CD4-positive, alpha-beta T cell treated with Interleukin-1 beta for 1 hour (primary cell): ENCODE data around the gene CLCF1.
"Not testable (repeated sequence)": the region's sequence is repeated elsewhere in the genome, so short reads cannot be mapped to it uniquely, and the experiment has no call there.

ENCODE experiments used
- DNase-seq, 2 donors: peaks; one replicate each; pipeline ENCODE4 v3.0.0-alpha.2; 2020 to 2022

Gene CLCF1

DNA sequence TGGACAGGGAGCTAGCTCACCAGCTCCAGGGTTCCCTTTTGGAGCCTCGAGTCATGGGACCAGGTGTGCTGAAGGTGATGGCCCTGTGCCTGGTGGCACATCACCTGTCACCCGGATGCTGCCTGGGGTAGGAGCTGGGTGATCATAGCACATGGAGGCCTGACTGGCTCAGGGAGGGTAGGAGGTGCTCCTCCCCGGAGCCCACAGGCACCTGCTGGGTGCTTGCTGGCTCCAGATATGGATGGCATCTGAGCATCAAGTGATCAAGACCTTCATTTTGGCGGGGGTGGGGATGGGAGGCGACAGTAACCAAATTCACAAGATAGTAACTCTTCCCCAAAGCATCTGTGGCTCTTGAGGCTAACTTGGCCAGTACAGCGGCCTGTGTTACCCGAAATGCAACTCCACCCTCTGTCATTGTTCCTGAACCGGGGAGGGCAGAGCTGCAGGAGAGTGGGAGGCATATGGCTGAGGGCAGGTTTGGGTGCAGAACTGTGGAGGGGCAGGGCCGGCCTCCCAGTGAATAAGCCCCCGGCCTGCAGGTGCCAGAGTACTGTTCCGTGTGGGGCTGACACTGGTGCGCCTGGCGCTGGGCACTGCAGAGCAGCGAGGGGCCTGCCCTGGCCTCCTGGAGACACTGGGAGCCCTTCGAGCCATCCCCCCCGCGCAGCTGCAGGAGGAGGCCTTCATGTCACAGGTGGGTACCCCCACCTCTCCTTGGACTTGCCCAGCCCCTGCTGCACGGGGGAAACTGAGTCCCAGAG is 35.2 kb upstream of the CLCF1 start:
- DNase-seq = peak in 1 of 2 donors; percentile 16

DNA sequence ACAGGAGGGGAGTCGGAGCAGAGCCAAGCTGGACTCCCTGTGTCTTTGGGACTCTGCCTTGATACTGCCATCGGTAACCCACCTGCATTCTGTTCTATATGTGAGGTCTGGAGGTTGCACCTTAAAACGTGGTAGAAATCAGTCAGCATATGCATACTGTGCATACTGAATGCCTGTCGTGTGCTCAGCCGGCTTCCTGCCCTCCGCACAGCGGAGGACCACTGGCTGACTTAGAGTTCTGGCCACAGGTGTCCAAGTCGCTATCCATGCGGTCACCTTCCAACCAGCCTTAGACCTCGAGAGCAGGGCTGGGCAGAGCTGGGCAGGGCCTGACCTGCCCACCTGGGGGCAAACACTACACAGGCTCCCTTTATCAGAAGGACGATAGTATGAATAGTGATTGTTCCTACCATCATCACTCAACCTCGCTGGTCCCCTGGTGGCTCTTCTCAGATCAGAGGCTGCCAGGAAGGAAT is 34.3 kb upstream of the CLCF1 start:
- no peak for DNase-seq

DNA sequence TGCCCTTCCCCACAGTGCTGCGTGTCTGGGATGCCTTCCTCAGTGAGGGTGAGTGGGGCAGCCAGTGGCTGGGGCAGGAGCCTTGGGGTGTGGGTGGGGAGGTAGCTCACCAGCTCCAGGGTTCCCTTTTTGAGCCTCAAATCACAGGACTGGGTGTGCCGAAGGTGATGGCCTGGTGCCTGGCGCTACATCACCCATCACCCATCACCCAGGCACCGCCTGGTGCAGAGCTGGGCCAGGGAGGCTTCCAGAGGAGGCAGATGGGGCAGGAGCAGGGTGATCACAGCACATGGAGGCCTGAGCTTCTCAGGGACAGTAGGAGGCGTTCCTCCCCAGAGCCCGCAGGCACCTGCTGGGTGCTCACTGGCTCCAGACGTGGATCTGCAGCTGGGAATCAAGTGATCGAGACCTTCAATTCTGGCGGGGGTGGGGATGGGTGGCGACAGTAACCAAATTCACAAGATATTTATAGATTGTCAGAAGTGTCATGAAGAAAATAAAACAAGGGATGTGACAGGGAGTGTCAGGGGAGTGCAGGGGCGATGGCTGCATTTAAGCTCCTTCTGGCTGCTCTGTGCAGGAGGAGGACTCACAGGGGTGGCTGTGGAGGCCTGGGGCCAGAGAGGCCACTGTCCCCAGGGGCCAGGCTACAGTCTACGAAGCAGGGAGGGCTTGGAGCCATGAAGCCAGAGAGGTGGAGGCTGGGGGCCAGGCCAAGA is 33.7 kb upstream of the CLCF1 start:
- no peak for DNase-seq

DNA sequence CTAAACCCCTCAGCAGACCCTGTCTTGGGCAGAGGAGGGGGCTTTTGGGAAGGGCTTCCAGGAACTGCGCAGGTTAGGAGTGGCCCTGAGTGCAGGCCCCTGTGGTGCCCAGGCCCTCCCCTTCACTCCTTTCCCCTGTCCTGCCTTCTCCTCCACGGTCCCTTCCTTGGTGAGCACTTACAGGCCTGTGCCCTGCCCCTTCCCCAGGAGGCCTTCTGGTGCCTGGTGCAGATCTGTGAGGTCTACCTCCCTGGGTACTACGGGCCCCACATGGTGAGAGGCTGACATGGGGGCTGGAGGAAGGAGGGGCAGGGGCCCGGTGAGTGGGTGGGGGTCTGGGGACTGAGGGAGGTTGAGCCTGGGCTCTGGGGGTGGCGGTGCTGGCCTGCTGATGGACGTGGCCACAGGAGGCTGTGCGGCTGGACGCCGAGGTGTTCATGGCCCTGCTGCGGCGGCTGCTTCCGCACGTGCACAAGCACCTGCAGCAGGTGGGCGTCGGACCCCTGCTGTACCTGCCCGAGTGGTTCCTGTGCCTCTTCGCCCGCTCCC is 33.1 kb upstream of the CLCF1 start:
- DNase-seq = no peak

DNA sequence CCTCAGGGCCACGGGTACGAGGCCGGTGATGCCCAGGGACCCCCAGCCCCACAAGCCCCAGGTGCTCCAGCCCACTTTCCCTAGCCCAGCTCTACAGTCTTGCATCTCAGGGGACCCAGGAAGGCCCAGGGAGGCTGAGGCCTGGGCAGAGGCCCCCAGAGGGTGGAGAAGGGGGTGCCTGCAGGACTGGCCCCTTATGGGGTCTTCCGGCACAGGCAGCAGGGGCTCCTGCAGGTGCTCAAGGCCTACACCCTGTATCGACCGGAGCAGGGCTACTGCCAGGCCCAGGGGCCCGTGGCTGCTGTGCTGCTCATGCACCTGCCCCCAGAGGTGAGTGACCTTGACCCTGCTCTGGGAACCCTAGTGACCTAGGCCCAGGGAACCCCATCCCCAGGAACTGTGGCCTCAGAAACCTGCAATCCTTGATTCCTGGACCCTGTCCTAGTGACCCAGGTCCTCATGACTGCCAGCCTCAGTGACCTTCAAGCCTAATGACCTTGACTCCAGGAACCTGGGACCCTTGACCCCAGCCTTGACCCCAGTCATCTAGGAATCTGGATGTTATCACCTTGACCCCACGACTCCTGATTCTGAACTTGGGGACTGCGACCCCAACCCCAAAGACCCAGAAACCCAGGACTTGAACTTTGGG is 32.4 kb upstream of the CLCF1 start:
- DNase-seq = no peak

DNA sequence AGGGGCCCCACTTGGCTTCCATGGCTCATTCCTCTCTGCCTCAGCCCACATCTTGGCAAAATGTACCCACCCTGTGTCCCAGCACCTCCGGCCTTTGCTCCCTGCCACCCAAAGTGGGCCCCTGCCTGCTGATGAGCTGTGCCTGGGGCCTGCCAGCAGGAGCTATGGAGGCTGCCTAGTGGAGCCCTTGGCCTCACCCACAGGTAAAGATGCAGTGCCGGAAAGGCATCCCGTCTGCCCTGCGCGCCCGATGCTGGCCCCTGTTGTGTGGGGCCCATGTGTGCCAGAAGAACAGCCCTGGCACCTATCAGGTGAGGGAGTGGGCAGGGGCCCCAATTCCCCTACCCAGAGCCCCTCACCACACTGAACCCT is 31.8 kb upstream of the CLCF1 start:
- DNase-seq = no peak

DNA sequence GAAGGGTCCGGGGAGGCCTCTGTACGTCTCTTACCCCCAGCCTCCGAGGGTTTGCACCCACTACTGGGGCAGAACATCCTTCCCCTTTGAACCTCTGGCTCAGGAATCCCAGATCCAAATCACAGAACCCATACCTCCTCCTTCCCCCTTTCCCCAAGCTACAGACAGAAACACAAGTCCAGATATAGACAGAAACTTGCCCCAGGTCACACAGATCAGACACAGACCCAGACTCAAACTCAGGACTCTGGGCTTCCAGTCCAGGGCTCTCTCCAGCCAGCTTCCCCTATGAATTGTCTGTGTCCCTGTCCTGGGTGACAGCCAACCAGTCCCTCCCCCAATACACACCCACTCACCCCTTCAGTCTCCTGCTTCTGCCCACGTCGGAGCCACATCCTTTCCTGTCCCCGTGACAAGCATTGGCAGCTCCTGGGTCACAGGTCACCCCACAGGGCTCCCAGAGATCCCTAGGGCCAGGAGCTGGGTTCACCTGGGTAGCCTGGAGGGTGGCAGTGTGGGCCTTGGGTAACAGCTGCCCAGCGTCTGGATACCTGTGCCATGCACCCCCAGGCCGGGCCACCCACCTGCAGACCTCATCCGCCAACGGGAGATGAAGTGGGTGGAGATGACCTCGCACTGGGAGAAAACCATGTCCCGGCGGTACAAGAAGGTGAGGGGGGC is 31.3 kb upstream of the CLCF1 start:
- DNase-seq = peak; percentile 49 to 64

DNA sequence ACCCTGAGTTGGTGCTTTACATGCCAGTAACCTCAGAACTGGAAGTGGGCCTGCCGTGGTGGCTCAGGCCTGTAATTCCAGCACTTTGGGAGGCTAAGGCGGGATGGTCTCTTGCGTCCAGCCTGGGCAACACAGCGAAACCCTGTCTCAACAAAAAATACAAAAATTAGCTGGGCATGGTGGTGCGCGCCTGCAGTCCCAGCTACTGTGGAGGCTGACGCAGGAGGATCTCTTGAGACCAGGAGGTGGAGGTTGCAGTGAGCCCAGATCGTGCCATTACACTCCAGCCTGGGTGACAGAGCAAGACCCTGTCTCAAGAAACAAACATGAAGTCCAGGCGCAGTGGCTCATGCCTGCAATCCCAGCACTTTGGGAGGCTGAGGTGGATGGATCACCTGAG is 29.7 kb upstream of the CLCF1 start:
- DNase-seq = not testable (repeated sequence)

DNA sequence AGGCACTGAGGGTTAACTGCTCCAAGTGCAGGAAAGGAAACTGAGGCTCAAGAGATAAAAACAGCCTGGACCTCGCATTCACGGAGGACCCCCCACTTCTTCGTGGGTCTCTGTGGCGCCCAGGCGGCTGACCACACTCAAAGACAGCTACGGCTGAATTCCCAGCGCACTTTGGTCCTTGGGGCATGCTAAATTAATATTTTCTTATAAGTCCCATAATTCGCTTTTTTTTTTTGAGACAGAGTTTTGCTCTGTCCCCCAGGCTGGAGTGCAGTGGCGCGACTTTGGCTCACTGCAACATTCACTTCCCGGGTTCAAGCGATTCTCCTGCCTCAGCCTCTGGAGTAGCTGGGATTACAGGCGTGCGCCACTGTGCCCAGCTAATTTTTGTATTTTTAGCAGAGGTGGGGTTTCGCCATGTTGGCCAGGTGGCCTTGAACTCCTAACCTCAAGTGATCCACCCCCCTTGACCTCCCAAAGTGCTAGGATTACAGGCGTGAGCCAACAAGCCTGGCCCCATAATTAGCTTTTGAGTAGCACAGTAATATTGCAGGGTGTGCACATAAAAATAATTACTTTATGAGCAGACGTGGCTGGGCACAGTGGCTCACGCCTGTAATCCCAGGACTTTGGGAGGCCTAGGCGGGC is 28.9 kb upstream of the CLCF1 start:
- DNase-seq = not testable (repeated sequence)

DNA sequence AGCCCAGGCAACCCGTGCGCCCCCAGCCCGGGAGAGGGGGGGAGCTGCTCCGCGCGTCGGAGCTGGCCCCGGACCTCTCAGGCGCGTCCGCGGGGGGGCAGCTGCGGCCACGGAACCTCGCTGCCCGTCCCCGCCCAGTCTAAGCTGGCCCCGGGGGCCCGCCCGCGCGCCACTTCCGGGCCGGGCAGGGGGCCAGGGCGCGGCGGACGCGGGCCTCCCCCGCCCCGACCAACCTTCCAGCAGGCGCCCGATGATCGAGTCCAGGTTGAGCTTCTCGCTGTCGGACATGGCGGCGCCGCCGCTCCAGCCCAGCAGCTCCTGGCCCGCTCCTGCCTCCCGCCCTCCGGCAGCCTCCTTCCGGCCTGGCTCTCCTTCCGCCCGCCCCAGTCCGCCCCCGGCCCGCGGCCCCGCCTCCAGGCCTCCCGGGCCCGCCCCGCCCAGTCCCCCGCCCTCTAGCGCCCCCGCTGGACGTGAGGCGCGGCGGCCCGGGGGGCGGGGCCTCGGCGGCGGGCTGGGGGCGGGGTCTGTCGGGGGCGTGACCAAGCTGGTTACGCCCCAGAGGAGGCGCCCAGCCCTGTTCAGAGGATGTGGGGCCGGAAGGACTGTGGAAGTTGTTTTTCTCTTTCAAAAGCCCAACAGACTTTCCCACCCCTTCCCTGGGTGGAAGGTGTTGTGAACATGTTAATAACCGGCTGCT is 28.2 kb upstream of the CLCF1 start, which contains the start of gene PPP1CA:
TSS of gene PPP1CA (minus strand) at position 364 of the 697 bp plus-strand sequence. CDS start at position 288, 76 bp downstream.
- DNase-seq = peak; percentile 90

DNA sequence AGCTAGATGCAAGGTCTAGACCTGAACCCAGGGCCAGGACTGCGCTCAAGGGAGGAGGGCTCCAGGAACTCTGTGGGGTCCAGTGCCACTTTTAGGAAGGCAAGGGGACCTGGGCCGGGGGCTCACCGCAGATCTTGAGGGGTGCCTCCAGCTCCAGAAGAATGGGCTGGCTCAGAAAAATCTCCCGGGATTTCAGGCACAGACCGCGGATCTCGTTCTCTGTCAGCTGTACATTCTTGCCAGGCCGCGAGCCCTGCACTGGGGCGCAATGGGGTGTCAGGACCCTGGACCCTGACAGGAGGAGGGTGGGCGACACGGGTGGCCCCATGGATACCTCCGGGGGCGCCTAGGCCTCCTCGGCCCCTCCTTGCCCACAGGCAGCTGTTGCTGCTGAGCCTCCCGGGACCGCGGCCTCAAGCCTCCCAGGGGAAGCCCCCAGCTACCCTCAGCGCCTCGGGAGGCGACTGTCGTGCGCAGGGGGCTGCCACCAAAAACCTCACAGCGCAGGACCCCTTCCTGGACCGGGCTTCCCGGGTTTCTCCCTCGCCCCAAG is 27.6 kb upstream of the CLCF1 start:
- DNase-seq = no peak

DNA sequence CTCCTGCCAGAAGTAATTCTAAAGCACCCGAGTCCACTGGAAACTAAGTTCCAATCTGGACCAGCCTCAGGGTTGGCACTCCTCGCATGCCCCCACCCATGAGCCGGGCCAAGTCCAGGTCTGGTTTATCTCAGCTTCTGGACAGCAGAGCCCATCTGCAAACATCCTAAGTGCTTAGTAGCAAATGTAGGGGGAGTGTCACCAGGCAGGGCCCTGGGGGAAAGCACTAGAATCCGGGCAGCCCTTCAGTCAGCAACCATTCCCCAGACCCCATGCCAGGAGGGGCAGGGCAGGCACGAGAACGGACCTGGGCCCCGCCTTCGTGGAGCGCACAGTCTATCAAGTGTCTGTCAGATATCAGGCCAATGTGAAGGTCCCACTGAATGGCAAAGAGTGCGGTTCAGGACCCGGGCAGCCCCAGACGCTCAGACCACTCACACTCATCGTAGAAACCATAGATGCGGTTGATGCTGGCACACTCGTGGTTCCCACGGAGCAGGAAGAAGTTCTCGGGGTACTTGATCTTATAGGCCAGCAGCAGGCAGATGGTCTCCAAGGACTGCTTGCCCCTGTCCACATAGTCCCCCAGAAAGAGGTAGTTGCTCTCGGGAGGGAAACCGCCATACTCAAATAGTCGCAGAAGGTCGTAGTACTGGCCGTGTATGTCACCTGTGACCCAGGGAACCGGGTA is 27.0 kb upstream of the CLCF1 start:
- no peak for DNase-seq

DNA sequence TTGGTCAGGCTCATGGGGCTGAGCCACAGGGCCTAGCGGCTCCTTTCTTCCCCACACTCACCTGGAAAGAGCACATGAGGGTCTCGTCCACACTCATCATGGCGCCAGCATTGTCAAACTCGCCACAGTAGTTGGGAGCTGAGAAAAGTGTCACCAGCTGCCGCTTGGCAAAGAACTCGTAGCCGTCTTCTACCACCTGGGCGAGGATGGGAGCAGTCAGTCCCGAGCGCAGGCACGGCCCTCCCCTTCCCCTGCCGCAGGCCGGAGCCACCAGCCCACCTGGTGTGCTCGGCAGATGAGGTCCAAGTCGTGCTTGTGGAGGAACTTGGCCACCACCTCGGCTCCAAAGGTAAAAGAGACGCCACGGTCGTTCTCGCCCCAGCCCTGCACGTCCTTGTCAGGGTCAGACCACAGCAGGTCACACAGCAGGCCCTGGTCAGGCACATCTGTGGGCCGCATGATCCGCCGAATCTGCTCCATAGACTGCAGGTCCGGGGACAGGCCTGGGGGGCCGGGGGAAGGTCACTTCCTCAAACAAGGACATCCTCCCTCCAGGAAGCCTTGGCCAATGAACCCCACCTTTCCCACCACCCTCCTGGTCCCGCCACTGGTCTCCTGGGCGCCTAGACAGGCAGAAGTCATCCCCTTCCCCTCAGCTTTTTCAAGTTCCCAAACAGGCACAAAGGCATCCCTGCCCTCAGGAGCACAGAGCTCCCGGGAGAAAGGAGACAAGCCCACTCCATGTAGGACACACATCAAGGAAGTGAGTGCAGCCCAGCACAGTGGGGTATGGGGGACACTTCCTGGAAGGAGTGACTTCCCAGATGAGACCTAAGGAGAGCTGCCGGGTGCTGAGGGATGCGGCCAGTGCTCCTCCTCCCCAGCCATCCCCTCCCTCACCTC is 25.5 kb upstream of the CLCF1 start:
- no peak for DNase-seq

DNA sequence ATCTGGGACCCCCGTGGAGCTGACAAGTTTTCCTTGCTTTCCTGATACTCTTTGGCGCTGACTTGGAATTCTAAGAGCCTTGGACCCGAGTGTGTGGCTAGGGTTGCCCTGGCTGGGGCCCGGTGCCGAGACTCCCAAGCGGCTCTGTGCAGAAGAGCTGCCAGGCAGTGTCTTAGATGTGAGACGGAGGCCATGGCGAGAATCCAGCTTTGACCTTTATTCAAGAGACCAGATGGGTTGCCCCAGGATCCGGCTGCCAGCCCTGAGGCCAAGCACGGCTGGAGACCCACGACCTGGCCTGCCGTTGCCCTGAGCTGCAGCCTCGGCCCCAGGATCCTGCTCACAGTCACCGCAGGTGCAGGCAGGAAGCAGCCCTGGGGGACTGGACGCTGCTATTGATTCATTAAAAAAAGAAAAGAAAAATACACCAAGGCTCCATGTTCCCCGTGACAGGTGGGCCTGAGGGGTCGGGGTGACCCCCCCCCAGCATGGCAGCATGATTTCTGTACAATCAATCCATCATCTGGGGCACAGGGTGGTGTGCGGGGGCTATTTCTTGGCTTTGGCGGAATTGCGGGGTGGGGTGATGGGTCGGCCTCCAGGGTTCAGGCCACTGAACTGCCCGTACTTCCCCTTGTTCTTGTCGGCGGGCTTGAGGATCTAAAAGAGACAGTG is 24.7 kb upstream of the CLCF1 start:
- DNase-seq = no peak

DNA sequence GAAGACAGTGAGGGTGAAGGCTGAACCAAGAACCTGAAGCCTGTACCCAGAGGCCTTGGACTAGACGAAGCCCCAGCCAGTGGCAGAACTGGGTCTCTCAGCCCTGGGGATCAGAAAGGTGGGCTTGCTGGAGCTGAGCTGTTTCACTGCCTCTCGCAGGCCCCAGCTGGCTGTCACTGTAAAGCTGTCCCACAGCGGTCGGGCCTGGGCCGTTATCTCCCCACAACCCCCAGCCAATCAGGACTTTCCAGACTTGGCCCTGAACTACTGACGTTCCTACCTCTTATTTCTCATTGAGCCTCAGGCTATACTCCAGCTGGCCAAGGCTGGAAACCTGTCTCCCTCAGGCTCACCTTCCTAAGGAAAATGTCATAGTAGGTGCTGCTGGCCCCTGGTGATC is 24.1 kb upstream of the CLCF1 start:
- no peak for DNase-seq

DNA sequence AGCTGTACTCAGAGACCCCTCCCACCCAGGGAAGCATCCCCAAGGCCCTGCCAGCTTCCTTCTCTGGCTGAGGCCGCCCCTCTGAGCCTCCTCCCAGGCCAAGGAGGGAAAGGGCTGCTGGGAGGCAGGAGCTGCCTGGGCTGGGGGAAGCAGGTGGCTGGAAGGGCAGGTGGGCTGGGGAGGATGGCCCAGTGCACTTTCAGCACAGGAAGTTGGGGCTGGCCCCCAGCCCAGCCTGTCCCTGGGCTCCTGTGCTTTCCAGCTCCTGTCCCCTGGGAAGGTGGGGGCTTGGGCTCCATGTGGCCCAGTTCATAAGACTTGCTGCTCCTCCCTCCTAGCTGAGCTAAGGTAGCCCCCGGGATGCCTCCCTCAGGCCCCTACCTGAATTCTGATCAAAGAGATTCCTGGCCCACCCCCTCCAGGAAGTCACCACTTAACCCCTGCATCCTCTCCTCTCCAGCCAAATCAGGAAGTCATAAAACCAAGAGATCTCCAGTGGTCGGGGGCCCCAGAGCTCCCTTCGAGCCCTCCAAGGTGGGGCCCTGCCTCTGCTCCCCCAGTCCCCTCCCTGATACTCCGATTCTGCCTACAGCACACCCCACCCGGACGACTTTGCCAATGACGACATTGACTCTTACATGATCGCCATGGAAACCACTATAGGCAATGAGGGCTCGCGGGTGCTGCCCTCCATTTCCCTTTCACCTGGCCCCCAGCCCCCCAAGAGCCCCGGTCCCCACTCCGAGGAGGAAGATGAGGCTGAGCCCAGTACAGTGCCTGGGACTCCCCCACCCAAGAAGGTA is 23.4 kb upstream of the CLCF1 start:
- no peak for DNase-seq

DNA sequence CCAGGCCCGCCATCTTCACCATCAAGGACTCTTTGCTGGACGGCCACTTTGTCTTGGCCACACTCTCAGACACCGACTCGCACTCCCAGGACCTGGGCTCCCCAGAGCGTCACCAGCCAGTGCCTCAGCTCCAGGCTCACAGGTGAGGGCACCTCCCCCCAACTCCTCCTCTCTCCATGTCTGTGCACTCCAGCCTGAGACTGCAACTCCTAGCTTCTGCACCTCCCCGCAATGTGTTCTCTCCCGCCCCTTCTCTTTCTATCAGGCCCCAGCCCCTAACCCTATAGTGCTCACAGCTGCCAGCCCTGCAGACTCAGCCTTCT is 22.8 kb upstream of the CLCF1 start:
- DNase-seq = no peak

DNA sequence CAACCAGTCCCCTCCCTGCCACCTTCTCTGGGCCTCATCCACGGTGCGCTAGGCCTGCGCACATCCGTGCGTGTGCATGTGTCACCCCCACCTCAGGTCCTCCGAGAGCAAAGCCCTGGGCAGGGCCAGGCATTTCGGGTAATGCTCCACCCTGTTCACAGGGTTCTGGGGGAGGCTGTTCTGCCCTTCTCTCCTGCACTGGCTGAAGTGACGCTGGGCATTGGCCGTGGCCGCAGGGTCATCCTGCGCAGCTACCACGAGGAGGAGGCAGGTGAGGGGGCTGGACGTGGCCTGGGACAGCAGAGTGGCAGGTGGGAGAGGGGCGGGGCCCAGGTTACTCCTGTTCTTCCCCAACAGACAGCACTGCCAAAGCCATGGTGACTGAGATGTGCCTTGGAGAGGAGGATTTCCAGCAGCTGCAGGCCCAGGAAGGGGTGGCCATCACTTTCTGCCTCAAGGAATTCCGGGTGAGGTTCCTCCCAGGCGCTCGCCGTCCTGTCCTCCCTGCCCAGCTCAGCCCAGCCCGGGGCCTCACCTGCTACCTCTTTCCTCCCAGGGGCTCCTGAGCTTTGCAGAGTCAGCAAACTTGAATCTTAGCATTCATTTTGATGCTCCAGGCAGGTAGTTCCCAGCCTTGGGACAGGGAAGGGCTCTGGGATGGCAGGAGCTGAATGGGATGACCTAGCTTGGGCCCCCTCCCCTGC is 22.3 kb upstream of the CLCF1 start:
- DNase-seq = no peak
